Breast epithelium (tissue), 3 donors: Measurements from ENCODE around the gene MS4A1.

Experiments
- POLR2A ChIP-seq: fragments of 450-650 bp; IDR thresholded peaks from one replicate; pipeline ENCODE4 v1.6.1; 2016; ENCODE audit warnings: antibody characterized with exemption, mild to moderate bottlenecking, moderate library complexity
- TF ChIP-seq, protein P1 (sequence below), 3 donors: fragments of 450-650 bp; IDR thresholded peaks; one replicate each; pipeline ENCODE4 v1.5.1; 2016 to 2017; ENCODE audit warnings: antibody characterized with exemption in 3 of 3, mild to moderate bottlenecking in 3 of 3, moderate library complexity in 3 of 3

- no peak for TF ChIP-seq POLR2A
- TF ChIP-seq, protein P1, sequence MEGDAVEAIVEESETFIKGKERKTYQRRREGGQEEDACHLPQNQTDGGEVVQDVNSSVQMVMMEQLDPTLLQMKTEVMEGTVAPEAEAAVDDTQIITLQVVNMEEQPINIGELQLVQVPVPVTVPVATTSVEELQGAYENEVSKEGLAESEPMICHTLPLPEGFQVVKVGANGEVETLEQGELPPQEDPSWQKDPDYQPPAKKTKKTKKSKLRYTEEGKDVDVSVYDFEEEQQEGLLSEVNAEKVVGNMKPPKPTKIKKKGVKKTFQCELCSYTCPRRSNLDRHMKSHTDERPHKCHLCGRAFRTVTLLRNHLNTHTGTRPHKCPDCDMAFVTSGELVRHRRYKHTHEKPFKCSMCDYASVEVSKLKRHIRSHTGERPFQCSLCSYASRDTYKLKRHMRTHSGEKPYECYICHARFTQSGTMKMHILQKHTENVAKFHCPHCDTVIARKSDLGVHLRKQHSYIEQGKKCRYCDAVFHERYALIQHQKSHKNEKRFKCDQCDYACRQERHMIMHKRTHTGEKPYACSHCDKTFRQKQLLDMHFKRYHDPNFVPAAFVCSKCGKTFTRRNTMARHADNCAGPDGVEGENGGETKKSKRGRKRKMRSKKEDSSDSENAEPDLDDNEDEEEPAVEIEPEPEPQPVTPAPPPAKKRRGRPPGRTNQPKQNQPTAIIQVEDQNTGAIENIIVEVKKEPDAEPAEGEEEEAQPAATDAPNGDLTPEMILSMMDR (IDR thresholded peaks at IDR 0.05): no peak
These were observed at the start of gene MS4A1 for GRCh38 chr11:60455531-60456042.
